ENCODE measurements around the gene ANKIB1.

DNA sequence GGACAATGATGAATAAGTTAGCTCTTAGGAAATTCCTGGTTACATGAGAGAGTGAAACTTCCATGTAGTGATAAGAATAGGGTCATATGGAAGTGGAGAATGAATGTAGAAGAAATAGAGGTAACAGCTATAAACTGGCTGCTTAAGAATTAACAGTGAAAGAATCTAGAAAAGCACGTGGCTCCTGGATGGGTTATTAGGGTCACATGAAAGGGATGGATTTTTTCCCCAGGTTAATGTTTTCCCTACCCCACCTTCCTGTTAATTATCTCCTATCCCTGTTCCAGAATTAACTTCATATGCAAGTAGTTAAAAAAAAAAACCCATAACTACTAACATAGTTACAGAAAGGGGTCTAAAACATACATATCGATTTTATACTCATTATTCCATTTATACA lies 58.0 kb downstream of the ANKIB1 start:
- TF ChIP-seq POLR2A (IDR thresholded peaks at IDR 0.05), result no peak
- TF ChIP-seq, protein P1, sequence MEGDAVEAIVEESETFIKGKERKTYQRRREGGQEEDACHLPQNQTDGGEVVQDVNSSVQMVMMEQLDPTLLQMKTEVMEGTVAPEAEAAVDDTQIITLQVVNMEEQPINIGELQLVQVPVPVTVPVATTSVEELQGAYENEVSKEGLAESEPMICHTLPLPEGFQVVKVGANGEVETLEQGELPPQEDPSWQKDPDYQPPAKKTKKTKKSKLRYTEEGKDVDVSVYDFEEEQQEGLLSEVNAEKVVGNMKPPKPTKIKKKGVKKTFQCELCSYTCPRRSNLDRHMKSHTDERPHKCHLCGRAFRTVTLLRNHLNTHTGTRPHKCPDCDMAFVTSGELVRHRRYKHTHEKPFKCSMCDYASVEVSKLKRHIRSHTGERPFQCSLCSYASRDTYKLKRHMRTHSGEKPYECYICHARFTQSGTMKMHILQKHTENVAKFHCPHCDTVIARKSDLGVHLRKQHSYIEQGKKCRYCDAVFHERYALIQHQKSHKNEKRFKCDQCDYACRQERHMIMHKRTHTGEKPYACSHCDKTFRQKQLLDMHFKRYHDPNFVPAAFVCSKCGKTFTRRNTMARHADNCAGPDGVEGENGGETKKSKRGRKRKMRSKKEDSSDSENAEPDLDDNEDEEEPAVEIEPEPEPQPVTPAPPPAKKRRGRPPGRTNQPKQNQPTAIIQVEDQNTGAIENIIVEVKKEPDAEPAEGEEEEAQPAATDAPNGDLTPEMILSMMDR (IDR thresholded peaks at IDR 0.05), result no peak
